ENCODE results near the gene FOLR1.

DNA sequence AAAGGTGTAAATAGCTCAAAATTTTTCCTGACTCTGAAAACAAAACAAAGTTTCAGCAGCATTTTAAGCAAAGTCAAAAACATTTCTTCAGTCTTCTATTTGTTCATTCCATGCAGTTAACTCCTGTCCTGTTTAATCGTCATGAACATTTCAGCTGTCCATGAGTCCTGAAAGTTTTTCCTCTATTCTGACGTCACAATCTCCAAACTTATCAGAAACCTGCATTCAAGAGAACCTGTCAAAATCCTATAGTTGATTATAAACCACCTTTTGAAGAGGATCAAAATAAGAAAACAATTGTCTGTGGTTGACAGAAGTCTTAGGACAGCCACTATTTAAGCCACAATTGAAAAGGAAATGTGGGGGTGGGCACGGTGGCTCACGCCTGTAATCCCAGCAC is 41.1 kb upstream of the FOLR1 start:
- TF ChIP-seq, protein P1, sequence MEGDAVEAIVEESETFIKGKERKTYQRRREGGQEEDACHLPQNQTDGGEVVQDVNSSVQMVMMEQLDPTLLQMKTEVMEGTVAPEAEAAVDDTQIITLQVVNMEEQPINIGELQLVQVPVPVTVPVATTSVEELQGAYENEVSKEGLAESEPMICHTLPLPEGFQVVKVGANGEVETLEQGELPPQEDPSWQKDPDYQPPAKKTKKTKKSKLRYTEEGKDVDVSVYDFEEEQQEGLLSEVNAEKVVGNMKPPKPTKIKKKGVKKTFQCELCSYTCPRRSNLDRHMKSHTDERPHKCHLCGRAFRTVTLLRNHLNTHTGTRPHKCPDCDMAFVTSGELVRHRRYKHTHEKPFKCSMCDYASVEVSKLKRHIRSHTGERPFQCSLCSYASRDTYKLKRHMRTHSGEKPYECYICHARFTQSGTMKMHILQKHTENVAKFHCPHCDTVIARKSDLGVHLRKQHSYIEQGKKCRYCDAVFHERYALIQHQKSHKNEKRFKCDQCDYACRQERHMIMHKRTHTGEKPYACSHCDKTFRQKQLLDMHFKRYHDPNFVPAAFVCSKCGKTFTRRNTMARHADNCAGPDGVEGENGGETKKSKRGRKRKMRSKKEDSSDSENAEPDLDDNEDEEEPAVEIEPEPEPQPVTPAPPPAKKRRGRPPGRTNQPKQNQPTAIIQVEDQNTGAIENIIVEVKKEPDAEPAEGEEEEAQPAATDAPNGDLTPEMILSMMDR (conservative IDR thresholded peaks at IDR 0.05 in 1 of 2, IDR thresholded peaks at IDR 0.05 in 1 of 2; ENCODE audit: extremely low read depth in 1 of 2, insufficient read depth in 1 of 2, low read depth in 1 of 2, low read length in 2 of 2): no peak
- TF ChIP-seq EZH2 (IDR thresholded peaks at IDR 0.05; ENCODE audit: borderline replicate concordance, low read length): no peak
